HFF-Myc (cell line): ENCODE data around the gene VPS33B.

Experiments
- DNase-seq: peaks from one replicate; pipeline ENCODE4 v3.0.0-alpha.2; 2011; ENCODE audit warnings: low read depth; ENCODE audit errors: extremely low read depth
- H3K4me3 ChIP-seq: replicated peaks from 2 replicates; pipeline ENCODE4 v1.5.1; 2011; ENCODE audit warnings: low read depth, mild to moderate bottlenecking, control low read depth, low read length
- CTCF ChIP-seq: IDR thresholded peaks from 2 replicates; pipeline ENCODE4 v1.5.1; 2012; ENCODE audit warnings: mild to moderate bottlenecking, low read depth, low read length, control low read depth; ENCODE audit errors: missing control alignments

VPS33B gene

GRCh38 chr15:90968434-90968833 lies 54.0 kb downstream of the VPS33B start:
- TF ChIP-seq CTCF, result no peak
- no peak overlapping the region for H3K4me3 ChIP-seq
- DNase-seq, result no peak

- H3K4me3 ChIP-seq, result no peak overlapping the region
- TF ChIP-seq CTCF, result no peak
- DNase-seq, result no peak
Measured at GRCh38 chr15:90967206-90967605, 55.2 kb downstream of the VPS33B start.

- TF ChIP-seq CTCF, result no peak
- DNase-seq, result no peak
- no peak overlapping the region for H3K4me3 ChIP-seq
Measured at GRCh38 chr15:90966262-90966661, 56.1 kb downstream of the VPS33B start.

GRCh38 chr15:90962021-90962420 lies 60.4 kb downstream of the VPS33B start:
- no peak overlapping the region for H3K4me3 ChIP-seq
- TF ChIP-seq CTCF, result no peak
- DNase-seq, result no peak

- no peak for DNase-seq
- no peak overlapping the region for H3K4me3 ChIP-seq
- TF ChIP-seq CTCF, result no peak
Measured at GRCh38 chr15:90960298-90961091, 61.9 kb downstream of the VPS33B start.

GRCh38 chr15:90959894-90960293 lies 62.5 kb downstream of the VPS33B start:
- DNase-seq, result no peak
- no peak overlapping the region for H3K4me3 ChIP-seq

More at GRCh38 chr15:90959894-90960293, 62.5 kb downstream of the VPS33B start:
- TF ChIP-seq CTCF, result no peak
